Activated T-cell treated with anti-CD3 and anti-CD28 coated beads, Interleukin-2, amount 50 U/mL, for 72 hours (primary cell): ENCODE measurements around the gene CEP164. TPM values are rescaled to one million over a fixed set of nuclear protein-coding genes. Genes with fewer than 3 reads are reported as not detected.

Source experiments
- ATAC-seq, 2 donors: fragments of 150-1000 bp; cut with Tn5 transposase; replicated peaks in 1 of 2; 2 replicates each; pipeline ENCODE4 v1.10.0; 2021; ENCODE audit warnings: moderate library complexity in 2 of 2, mild to moderate bottlenecking in 1 of 2
- DNase-seq, 2 donors: peaks; one replicate each; pipeline ENCODE4 v3.0.0; 2021 to 2022; ENCODE audit warnings: mixed read lengths in 1 of 2
- H3K27ac Mint-ChIP-seq: one replicate; pipeline ENCODE4 v1.8.0; 2022; ENCODE audit warnings: mild to moderate bottlenecking, moderate library complexity, mixed read lengths
- H3K27me3 Mint-ChIP-seq: one replicate; pipeline ENCODE4 v1.8.0; 2022; ENCODE audit warnings: low read depth, mixed read lengths
- H3K36me3 Mint-ChIP-seq, 2 donors: one replicate each; pipeline ENCODE4 v1.8.0; 2022; ENCODE audit warnings: mixed read lengths in 2 of 2, mild to moderate bottlenecking in 1 of 2; ENCODE audit not compliant: insufficient read depth in 2 of 2
- H3K4me1 Mint-ChIP-seq: one replicate; pipeline ENCODE4 v1.8.0; 2022; ENCODE audit warnings: low read depth, mixed read lengths
- H3K4me3 Mint-ChIP-seq, 2 donors: one replicate each; pipeline ENCODE4 v1.8.0; 2022; ENCODE audit warnings: mild to moderate bottlenecking in 2 of 2, mixed read lengths in 2 of 2, moderate library complexity in 2 of 2
- H3K9me3 Mint-ChIP-seq, 2 donors: one replicate each; pipeline ENCODE4 v1.8.0; 2022; ENCODE audit warnings: mixed read lengths in 2 of 2
- total RNA-seq, 2 donors: library from RNA; stranded (reverse); gene quantifications; one replicate each; pipeline ENCODE4 v1.2.3, GENCODE V29; 2022

Gene CEP164
- 10 to 100 TPM; 32.5 to 38.7 TPM for total RNA-seq

- H3K9me3 Mint-ChIP-seq = no peaks in the 10 kb centered on the region
- DNase-seq = peak; percentile 91 to 95
- peak within 1 kb of the TSS; percentile 59 for H3K27ac Mint-ChIP-seq
- H3K4me1 Mint-ChIP-seq = no peaks in the 10 kb centered on the region
- no peaks in the 10 kb centered on the region for H3K27me3 Mint-ChIP-seq
- no peaks in the 10 kb centered on the region for H3K36me3 Mint-ChIP-seq
- peak; percentile 98 for ATAC-seq
- peak within 1 kb of the TSS; percentile 62 to 79 for H3K4me3 Mint-ChIP-seq
Observed at GRCh38 chr11:117327567-117328374, at the start of gene CEP164. Gene CEP164 (plus strand): TSS chr11:117327854. CDS start chr11:117338587, 10,733 bp downstream.

GRCh38 chr11:117278347-117278746 is 49.3 kb upstream of the CEP164 start:
- Mint-ChIP-seq H3K4me1 (peaks cover 16% of the 10 kb centered on the region), H3K9me3 (no peaks in the 10 kb centered on the region), H3K4me3 (no peak overlapping the region), H3K36me3 (peaks cover 0 to 15% of the 10 kb centered on the region in 2 donors), H3K27me3 (no peaks in the 10 kb centered on the region), H3K27ac (no peak overlapping the region)
- no peak for ATAC-seq
- DNase-seq = no peak

DNA sequence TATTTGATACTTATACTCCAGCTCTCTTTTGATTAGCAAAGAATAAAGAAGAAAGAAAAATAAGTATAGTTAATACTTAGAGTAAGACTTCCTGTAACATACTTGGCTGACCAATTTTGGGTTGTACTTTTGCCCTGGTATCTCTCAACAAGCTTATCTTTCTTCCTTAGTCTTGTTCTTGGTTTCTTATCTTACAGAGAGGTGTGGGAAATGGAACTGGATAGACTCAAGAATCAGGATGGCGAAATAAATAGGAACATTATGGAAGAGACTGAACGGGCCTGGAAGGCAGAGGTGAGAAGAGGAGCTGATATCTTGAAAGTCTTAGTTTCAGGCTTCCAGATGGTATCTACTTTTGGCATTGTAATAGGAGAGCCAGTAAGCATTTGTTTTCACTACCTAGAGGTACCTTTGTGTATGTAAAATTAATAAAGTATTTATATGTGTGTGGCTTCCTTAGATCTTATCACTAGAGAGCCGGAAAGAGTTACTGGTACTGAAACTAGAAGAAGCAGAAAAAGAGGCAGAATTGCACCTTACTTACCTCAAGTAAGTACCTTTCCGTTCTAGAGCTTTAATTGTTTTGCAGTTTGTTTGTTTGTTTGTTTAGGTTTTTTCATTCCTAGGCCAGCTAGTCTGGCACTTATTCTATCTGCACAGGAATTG is 47.8 kb upstream of the CEP164 start:
- H3K4me1 Mint-ChIP-seq = peaks cover 16% of the 10 kb centered on the region
- H3K4me3 Mint-ChIP-seq = peak overlapping the region in 1 of 2 donors; percentile 52
- H3K36me3 Mint-ChIP-seq = peaks cover 0 to 11% of the 10 kb centered on the region in 2 donors
- ATAC-seq (peak in 1 of 2 donors; percentile 58), DNase-seq (no peak)
- peak overlapping the region; percentile 56 for H3K27ac Mint-ChIP-seq
- H3K27me3 Mint-ChIP-seq = no peaks in the 10 kb centered on the region
- H3K9me3 Mint-ChIP-seq = no peaks in the 10 kb centered on the region

DNA sequence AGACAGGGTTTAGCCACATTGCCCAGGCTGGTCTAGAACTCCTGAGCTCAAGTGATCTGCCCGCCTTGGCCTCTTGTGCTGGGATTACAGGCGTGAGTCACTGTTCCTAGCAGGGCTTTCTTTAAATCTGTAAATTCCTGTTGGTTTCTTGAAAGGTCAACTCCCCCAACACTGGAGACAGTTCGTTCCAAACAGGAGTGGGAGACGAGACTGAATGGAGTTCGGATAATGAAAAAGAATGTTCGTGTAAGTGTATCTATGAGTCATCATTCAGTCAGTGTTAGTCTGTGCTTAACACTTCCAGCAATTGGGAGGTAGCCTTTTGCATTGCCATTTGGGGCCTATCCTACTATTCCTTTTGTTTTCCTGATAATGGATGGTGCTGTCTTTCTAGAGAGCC is 46.5 kb upstream of the CEP164 start:
- peaks cover 11% of the 10 kb centered on the region for H3K4me1 Mint-ChIP-seq
- no peak overlapping the region for H3K4me3 Mint-ChIP-seq
- DNase-seq (no peak), ATAC-seq (no peak)
- peaks cover 0 to 7% of the 10 kb centered on the region in 2 donors for H3K36me3 Mint-ChIP-seq
- H3K27ac Mint-ChIP-seq = peak overlapping the region; percentile 21
- no peaks in the 10 kb centered on the region for H3K9me3 Mint-ChIP-seq
- no peaks in the 10 kb centered on the region for H3K27me3 Mint-ChIP-seq

DNA sequence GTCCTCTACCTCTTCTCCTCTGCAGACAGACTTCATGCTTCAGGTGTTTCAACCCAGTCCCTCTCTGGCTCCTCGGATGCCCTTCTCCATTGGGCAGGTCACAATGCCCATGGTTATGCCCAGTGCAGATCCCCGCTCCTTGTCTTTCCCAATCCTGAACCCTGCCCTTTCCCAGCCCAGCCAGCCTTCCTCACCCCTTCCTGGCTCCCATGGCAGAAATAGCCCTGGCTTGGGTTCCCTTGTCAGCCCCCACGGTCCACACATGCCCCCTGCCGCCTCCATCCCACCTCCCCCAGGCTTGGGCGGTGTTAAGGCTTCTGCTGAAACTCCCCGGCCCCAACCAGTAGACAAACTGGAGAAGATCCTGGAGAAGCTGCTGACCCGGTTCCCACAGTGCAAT is 45.8 kb upstream of the CEP164 start:
- no peak overlapping the region for H3K4me3 Mint-ChIP-seq
- peaks cover 11% of the 10 kb centered on the region for H3K4me1 Mint-ChIP-seq
- H3K27me3 Mint-ChIP-seq = no peaks in the 10 kb centered on the region
- H3K9me3 Mint-ChIP-seq = no peaks in the 10 kb centered on the region
- DNase-seq = no peak
- H3K27ac Mint-ChIP-seq = no peak overlapping the region
- ATAC-seq = no peak
- peaks cover 2 to 7% of the 10 kb centered on the region in 2 donors for H3K36me3 Mint-ChIP-seq

GRCh38 chr11:117282956-117283355 is 44.7 kb upstream of the CEP164 start:
- no peak overlapping the region for H3K4me3 Mint-ChIP-seq
- H3K27me3 Mint-ChIP-seq = no peaks in the 10 kb centered on the region
- peaks cover 11% of the 10 kb centered on the region for H3K4me1 Mint-ChIP-seq
- H3K36me3 Mint-ChIP-seq = peaks cover 2 to 7% of the 10 kb centered on the region in 2 donors
- H3K27ac Mint-ChIP-seq = no peak overlapping the region
- no peak for DNase-seq
- ATAC-seq = no peak
- no peaks in the 10 kb centered on the region for H3K9me3 Mint-ChIP-seq

DNA sequence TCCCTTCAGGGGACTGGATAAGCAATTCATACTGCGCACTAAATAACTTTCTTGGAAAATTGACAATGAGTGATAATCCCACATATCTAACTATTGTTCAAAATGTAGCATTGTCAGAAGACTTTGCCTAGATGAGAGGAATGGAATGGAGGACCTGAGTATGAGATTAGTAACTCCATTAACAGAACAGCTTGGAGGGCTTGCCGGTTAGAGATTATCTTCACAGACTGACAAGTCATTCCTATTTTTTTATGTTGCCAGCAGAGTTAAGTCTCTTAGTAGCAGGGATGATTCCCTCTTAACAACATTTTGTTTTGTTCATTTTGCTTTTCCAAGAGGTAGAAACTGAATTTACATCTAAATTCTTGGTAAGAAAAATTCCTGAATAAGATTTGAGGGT is 43.6 kb upstream of the CEP164 start:
- Mint-ChIP-seq H3K27ac (no peak overlapping the region), H3K9me3 (no peaks in the 10 kb centered on the region), H3K4me3 (no peak overlapping the region), H3K36me3 (peaks cover 2 to 7% of the 10 kb centered on the region in 2 donors), H3K4me1 (peaks cover 11% of the 10 kb centered on the region), H3K27me3 (no peaks in the 10 kb centered on the region)
- ATAC-seq (no peak), DNase-seq (no peak)

DNA sequence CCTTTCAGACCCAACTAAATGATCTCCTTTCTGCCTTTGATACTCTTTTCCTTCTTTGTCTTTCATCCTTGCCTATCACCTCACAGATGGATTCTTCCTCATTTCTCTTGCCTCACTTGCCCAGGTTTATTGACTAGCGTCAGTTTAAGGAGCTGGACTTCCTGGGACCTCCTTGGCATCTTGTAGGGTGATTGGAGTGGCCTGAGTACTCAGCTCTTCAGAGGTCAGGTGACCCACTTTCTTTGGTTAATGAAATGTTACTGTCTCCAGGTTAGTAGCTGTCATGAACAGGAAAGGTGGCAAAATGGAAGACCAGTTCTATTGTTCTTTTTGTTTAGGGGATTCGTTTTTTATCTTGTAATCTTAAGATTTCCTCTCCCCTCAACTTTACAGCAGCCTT is 41.1 kb upstream of the CEP164 start:
- Mint-ChIP-seq H3K4me3 (no peak overlapping the region), H3K9me3 (no peaks in the 10 kb centered on the region), H3K27ac (no peak overlapping the region), H3K36me3 (peaks cover 2 to 4% of the 10 kb centered on the region in 2 donors), H3K4me1 (no peaks in the 10 kb centered on the region), H3K27me3 (no peaks in the 10 kb centered on the region)
- ATAC-seq (no peak), DNase-seq (no peak)

GRCh38 chr11:117287668-117288067 is 40.0 kb upstream of the CEP164 start:
- H3K4me3 Mint-ChIP-seq = no peak overlapping the region
- no peaks in the 10 kb centered on the region for H3K4me1 Mint-ChIP-seq
- H3K27ac Mint-ChIP-seq = no peak overlapping the region

DNA sequence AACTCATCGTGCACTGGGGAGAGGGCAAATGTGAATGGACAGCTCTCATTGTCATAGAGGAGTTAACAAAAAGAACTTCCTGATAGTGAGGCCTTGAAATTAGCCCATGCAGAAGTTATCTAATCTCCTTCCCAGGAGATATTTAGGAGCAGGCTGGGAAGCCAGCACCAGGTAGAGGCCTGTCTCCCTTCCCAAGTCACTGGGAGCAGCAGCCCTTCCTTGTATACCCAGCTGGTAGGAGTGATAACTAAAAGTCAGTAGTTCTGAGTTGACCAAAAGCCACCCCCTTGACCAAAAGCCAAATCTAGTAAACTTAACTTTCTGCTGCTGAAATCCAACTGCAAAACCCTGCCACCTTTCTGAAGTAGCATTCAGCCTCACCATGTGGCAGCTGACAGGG is 37.9 kb upstream of the CEP164 start:
- no peak for ATAC-seq
- no peaks in the 10 kb centered on the region for H3K27me3 Mint-ChIP-seq
- no peaks in the 10 kb centered on the region for H3K9me3 Mint-ChIP-seq
- no peak for DNase-seq
- H3K4me3 Mint-ChIP-seq = no peak overlapping the region
- no peaks in the 10 kb centered on the region for H3K4me1 Mint-ChIP-seq
- H3K36me3 Mint-ChIP-seq = peaks cover 0 to 2% of the 10 kb centered on the region in 2 donors
- no peak overlapping the region for H3K27ac Mint-ChIP-seq

More at GRCh38 chr11:117287668-117288067, 40.0 kb upstream of the CEP164 start:
- Mint-ChIP-seq H3K9me3 (no peaks in the 10 kb centered on the region), H3K36me3 (peaks cover 2% of the 10 kb centered on the region in 2 donors), H3K27me3 (no peaks in the 10 kb centered on the region)
- ATAC-seq (no peak), DNase-seq (no peak)

- Mint-ChIP-seq H3K4me1 (no peaks in the 10 kb centered on the region), H3K4me3 (no peak within 1 kb of the TSS), H3K36me3 (peaks cover 0 to 2% of the 10 kb centered on the region in 2 donors), H3K27ac (no peak within 1 kb of the TSS), H3K27me3 (no peaks in the 10 kb centered on the region), H3K9me3 (no peaks in the 10 kb centered on the region)
- ATAC-seq (no peak), DNase-seq (no peak)
Observed at GRCh38 chr11:117290809-117291396, 36.8 kb upstream of the CEP164 start, which contains the start of gene BACE1-AS. Gene BACE1-AS (plus strand): TSS chr11:117291346.

GRCh38 chr11:117292616-117293015 is 35.0 kb upstream of the CEP164 start:
- H3K36me3 Mint-ChIP-seq = no peaks in the 10 kb centered on the region
- no peaks in the 10 kb centered on the region for H3K27me3 Mint-ChIP-seq
- no peak for ATAC-seq
- H3K4me3 Mint-ChIP-seq = no peak overlapping the region
- no peaks in the 10 kb centered on the region for H3K4me1 Mint-ChIP-seq
- H3K27ac Mint-ChIP-seq = no peak overlapping the region
- H3K9me3 Mint-ChIP-seq = no peaks in the 10 kb centered on the region
- DNase-seq = no peak

- Mint-ChIP-seq H3K27ac (no peak overlapping the region), H3K36me3 (no peaks in the 10 kb centered on the region), H3K9me3 (no peaks in the 10 kb centered on the region), H3K4me3 (no peak overlapping the region), H3K4me1 (peaks cover 1% of the 10 kb centered on the region), H3K27me3 (peaks cover under 1% of the 10 kb centered on the region)
- no peak for ATAC-seq
- DNase-seq = no peak
Observed at GRCh38 chr11:117295438-117296137, 32.1 kb upstream of the CEP164 start.
